HG02759 (cell line): ENCODE measurements around the gene MTX1.

Experiments
- ATAC-seq: cut with Tn5 transposase; IDR thresholded peaks from one replicate; pipeline ENCODE4 v1.9.1; 2021; ENCODE audit warnings: mild to moderate bottlenecking, moderate library complexity; ENCODE audit not compliant: unreplicated experiment

The MTX1 gene

GRCh38 chr1:155174324-155175280 is 33.9 kb upstream of the MTX1 start:
- ATAC-seq: no peak

DNA sequence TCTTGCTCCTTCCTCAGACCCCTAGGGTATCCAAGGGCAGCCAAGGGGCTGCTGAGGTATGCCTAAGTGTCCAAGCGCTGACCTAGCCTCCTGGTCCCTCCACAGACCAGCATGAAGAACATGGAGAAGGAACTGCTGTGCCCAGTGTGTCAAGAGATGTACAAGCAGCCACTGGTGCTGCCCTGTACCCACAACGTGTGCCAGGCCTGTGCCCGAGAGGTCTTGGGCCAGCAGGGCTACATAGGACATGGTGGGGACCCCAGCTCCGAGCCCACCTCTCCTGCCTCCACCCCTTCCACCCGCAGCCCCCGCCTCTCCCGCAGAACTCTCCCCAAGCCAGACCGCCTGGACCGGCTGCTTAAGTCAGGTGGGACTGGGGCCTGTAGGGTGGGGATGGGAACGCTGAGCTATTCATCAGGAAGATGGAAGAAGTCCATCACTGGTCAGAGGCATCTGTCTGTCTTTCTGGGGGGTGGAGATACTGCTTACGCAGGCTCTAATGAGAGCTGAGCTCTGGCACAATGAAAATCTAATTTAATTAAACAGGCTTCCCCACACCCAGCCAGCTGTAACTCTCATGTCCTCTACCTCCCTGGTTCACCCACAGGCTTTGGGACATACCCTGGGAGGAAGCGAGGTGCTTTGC is 33.1 kb upstream of the MTX1 start:
- no peak for ATAC-seq

GRCh38 chr1:155175927-155176371 is 32.5 kb upstream of the MTX1 start:
- ATAC-seq: no peak

GRCh38 chr1:155176544-155177071 is 31.9 kb upstream of the MTX1 start:
- no peak for ATAC-seq

GRCh38 chr1:155177192-155177917 is 31.1 kb upstream of the MTX1 start:
- no peak for ATAC-seq

DNA sequence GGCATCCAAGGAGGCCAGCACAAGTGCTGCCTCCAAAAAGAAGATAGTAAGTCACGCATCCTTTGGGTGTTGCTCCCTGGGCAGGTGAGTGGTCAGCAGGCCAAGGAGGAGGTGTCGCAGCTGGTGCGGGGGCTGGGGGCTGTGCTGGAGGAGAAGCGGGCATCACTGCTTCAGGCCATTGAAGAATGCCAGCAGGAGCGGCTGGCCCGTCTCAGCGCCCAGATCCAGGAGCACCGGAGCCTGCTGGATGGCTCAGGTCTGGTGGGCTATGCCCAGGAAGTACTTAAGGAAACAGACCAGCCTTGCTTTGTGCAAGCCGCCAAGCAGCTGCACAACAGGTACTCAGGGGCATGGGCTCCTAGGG is 30.6 kb upstream of the MTX1 start:
- ATAC-seq: no peak

DNA sequence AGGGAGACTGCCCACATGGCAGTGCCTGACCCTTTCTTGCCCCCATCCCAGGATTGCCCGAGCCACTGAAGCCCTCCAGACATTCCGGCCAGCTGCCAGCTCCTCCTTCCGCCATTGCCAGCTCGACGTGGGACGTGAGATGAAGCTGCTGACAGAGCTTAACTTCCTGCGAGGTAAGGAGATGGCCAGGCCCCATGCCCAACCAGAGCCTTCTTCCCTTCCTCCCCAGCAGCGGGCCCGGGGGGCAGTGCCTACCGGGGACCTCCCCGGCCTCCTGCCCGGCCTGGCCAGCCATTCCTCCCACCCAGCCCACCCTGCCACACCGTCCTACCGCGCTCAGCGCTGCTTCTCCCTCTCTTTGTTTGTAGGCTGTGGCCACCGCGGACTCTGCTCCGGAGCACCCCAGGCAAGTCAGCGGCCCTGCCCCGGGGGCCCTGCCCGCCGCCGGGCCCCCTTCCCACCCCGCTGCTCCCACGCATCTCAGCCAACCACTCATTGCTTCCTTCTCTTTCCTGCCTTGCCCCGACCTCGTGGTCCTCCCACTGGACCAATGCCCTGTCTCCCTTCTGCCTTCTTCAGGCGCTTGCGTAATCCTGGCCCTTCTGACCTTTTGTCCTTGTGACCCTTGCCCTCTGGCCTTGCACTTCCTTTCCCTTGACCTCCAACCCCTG is 29.9 kb upstream of the MTX1 start:
- ATAC-seq: no peak

DNA sequence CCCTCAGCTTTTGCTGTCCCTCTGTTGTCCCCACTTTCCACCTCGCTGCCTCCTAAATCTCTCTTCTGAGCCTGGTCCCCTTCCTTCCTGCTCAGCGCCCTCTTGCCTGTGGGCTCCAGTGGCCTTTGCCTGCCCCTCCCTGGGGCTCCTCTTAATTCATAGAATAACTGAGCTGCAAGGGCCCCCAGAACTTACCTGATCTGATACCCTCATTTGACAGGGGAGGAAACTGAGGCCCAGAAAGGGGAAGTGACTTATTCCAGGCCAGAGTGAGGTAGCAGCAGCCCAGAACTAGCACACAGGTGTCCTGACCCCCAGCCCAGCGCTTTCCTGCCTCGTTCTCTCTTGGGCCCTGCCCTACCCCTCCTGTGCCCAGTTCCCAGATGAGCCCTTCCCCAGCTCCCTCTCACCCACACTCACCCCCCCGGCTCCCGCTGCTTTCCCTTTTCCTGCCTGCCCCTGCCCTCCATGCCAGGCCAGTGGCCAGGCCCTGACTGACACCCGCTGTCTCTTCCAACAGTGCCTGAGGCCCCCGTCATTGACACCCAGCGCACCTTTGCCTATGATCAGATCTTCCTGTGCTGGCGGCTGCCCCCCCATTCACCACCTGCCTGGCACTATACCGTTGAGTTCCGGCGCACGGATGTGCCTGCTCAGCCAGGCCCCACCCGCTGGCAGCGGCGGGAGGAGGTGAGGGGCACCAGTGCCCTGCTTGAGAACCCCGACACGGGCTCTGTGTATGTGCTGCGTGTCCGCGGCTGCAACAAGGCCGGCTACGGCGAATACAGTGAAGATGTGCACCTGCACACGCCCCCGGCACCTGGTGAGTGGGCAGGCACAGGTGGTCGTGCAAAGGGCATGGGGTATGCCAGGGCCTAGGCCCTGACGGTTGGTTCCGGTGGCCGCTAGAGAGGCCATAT is 29.1 kb upstream of the MTX1 start:
- no peak for ATAC-seq

DNA sequence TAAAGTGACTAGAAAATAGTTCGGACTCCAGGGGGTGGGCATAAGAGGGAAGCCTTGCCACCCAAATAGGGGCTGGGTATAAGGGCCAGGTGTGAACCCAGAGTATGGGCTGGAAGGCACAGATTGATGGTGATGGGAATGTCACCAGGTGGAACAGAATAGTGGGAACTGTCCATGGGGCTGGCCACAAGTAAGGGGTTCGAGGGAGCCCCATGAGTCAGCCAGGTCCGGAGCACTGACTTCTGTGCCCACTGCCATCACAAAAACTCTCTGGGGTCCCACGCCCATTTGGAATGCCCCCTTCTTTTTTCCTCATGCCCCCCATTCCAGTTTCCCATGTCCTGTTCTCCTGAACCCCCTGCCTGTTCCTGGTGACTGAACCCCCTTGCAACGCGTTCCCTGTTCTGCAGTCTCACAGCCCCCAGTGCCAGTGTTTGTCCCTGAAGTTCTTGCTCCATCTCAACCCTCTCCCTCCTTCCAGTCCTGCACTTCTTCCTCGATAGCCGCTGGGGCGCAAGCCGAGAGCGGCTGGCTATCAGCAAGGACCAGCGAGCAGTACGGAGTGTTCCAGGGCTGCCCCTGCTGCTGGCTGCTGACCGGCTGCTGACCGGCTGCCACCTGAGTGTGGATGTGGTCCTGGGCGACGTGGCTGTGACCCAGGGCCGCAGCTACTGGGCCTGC is 27.0 kb upstream of the MTX1 start:
- no peak for ATAC-seq

GRCh38 chr1:155182052-155182550 is 26.4 kb upstream of the MTX1 start:
- ATAC-seq: no peak

DNA sequence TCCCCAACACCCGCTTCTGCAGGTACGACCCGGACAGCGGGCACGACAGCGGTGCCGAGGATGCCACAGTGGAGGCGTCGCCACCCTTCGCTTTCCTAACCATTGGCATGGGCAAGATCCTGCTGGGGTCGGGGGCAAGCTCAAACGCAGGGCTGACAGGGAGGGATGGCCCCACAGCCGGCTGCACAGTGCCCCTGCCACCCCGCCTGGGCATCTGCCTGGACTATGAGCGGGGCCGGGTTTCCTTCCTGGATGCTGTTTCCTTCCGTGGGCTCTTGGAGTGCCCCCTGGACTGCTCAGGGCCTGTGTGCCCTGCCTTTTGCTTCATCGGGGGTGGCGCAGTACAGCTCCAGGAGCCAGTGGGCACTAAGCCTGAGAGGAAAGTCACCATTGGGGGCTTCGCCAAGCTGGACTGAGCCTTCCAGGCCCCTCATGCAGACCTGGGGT is 24.7 kb upstream of the MTX1 start:
- no peak for ATAC-seq

- ATAC-seq: no peak
These were observed 24.1 kb upstream of the MTX1 start for GRCh38 chr1:155184351-155184811.

- peak; percentile 85 for ATAC-seq
These were observed 23.4 kb upstream of the MTX1 start for GRCh38 chr1:155184835-155185782.

GRCh38 chr1:155185783-155186066 is 22.8 kb upstream of the MTX1 start:
- no peak for ATAC-seq

- no peak for ATAC-seq
These were observed 22.3 kb upstream of the MTX1 start for GRCh38 chr1:155186067-155186793.

- ATAC-seq: no peak
These were observed 21.6 kb upstream of the MTX1 start for GRCh38 chr1:155186794-155187455.

DNA sequence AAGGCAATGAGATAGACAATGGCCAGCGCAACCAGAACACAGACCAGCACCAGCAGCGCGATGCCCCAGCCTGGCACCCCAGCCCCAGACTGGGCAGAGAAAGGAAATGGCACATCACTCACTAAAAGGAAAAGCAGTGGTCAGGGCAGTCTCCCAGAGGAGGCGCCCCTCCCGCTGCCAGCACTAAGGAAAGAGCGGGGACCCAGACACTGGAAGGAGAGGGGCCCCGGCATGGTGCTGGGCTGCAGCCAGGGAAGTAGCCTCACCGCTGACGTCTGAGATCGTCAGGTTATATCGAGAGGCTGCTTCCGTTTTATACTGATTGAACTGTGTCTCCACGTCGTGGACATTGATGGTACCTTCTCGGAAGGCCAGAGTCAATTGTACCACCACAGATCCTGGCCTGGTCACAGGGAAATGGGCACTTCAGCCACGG is 21.0 kb upstream of the MTX1 start:
- ATAC-seq: no peak
